Adrenal gland (tissue), 12 donors: Measurements from ENCODE around the gene TMEM235. TPM values are rescaled to one million over a fixed set of nuclear protein-coding genes. Genes with fewer than 3 reads are reported as not detected.
A peak's percentile ranks its signal among the peaks of the same experiment; 100 is the strongest.

Experiments
- DNase-seq, 7 donors: peaks; one replicate each; pipeline ENCODE4 v3.0.0-alpha.2; 2019 to 2020
- H3K27ac ChIP-seq, 5 donors: fragments of 200-600 bp; sonication (generic) in 4 of 5; 1 replicate in 3 of 5; 2 replicates in 2 of 5; pipeline versions ENCODE4 v1.5.1 to v1.8.0; 2016 to 2020; ENCODE audit warnings: mild to moderate bottlenecking in 1 of 5
- H3K27me3 ChIP-seq: fragments of 200-600 bp; 2 replicates; pipeline ENCODE4 v1.8.0; 2021
- H3K36me3 ChIP-seq, 2 donors: fragments of 200-600 bp; replicated peaks in 1 of 2; 1 replicate in 1 of 2; 2 replicates in 1 of 2; pipeline versions ENCODE4 v1.5.1 to v1.8.0; 2018 to 2022
- H3K4me1 ChIP-seq, 2 donors: fragments of 200-600 bp; replicated peaks in 1 of 2; 1 replicate in 1 of 2; 2 replicates in 1 of 2; pipeline versions ENCODE4 v1.5.1 to v1.8.0; 2018 to 2021
- H3K4me3 ChIP-seq, 4 donors: fragments of 200-600 bp; sonication (generic) in 3 of 4; one replicate each; pipeline ENCODE4 v1.5.1; 2016 to 2018
- H3K9me3 ChIP-seq, 3 donors: fragments of 200-600 bp; sonication (generic) in 1 of 3; replicated peaks in 1 of 3; 1 replicate in 2 of 3; 2 replicates in 1 of 3; pipeline versions ENCODE4 v1.5.1 to v1.8.0; 2016 to 2021
- CTCF ChIP-seq, 6 experiments: fragments of 450-650 bp in 4 of 6; fragments of 200-600 bp in 2 of 6; sonication (generic) in 1 of 6; IDR thresholded peaks; 1 replicate in 5 of 6; 2 replicates in 1 of 6; pipeline versions ENCODE4 v1.5.1 to v1.8.0; 2016 to 2021; ENCODE audit warnings: antibody characterized with exemption in 6 of 6, mild to moderate bottlenecking in 2 of 6, moderate library complexity in 1 of 6
- POLR2A ChIP-seq, 2 donors: fragments of 450-650 bp; IDR thresholded peaks; one replicate each; pipeline ENCODE4 v1.6.1; 2017; ENCODE audit warnings: antibody characterized with exemption in 2 of 2, mild to moderate bottlenecking in 2 of 2, moderate library complexity in 1 of 2
- WGBS, 4 donors: extraction: QIAGEN DNeasy Blood & Tissue Kit in 2 of 4; methylation state at CpG; one replicate each; pipeline versions ENCODE4 v1.1.5 to v1.1.7; 2013 to 2017; 5-methylcytosine and 5-hydroxymethylcytosine counted together
- intact Hi-C, 2 donors: fragments of 100-400 bp; cut with DNase I; formaldehyde crosslinking; loops; one replicate each; pipeline versions ENCODE4 v1.14.1 to v1.15.0; 2022 to 2023
- polyA plus RNA-seq, 3 donors: library from polyadenylated mRNA; stranded (reverse); fragments of 200-250 nt in 2 of 3; fragments of 350-450 nt in 1 of 3; fragmentation: Illumina TruSeq in 1 of 3; extraction: RNeasy Lipid Tissue Mini Kit (QIAGEN cat#74804) in 1 of 3; gene quantifications; one replicate each; pipeline ENCODE4 v1.2.3, GENCODE V29; 2013 to 2014
- total RNA-seq, 9 donors: library from RNA; depleted of rRNA in 4 of 9; stranded (reverse); fragments of >200 nt in 4 of 9; fragments of 120-200 nt in 1 of 9; fragmentation: NEBNext Ultra II Directional in 1 of 9; extraction: Animal tissue kit (Norgen Biotek cat#: 25700) in 1 of 9; gene quantifications; one replicate each; pipeline versions ENCODE4 v1.1.0 to v1.2.4, GENCODE V29; 2013 to 2023
- donor health status: healthy with polysubstance abuse.
- donor health status: Bipolar disorder and iron deficiency.
- donor health status: DM: yes; HTN: yes; CAD: no.
- donor health status: DM: no; HTN: no; CAD: no.
- donor health status: DM: no; HTN: no; CAD: no.
- donor health status: DM: yes; HTN: yes; CAD: no.

Gene TMEM235
- total and polyA plus RNA-seq, 12 donors = 0.07 TPM; not detected in 11

GRCh38 chr17:78197147-78197832 lies 34.1 kb upstream of the TMEM235 start:
- no peaks in the 10 kb centered on the region for H3K27me3 ChIP-seq
- peak overlapping the region in 1 of 5 donors; percentile 84 for H3K27ac ChIP-seq
- WGBS, 4 donors = 86 to 94% (median 87%) methylated on average over 9 of the region's 9 CpGs
- H3K9me3 ChIP-seq = no peaks in the 10 kb centered on the region
- TF ChIP-seq POLR2A (IDR thresholded peaks at IDR 0.05) = no peak
- TF ChIP-seq CTCF (IDR thresholded peaks at IDR 0.05) = no peak
- intact Hi-C loops = no loop called here
- H3K4me3 ChIP-seq = no peak overlapping the region
- no peak for DNase-seq
- H3K4me1 ChIP-seq = no peaks in the 10 kb centered on the region
- no peaks in the 10 kb centered on the region for H3K36me3 ChIP-seq

GRCh38 chr17:78200451-78200850 lies 31.0 kb upstream of the TMEM235 start:
- no peaks in the 10 kb centered on the region for H3K36me3 ChIP-seq
- no peak overlapping the region for H3K27ac ChIP-seq
- no peaks in the 10 kb centered on the region for H3K4me1 ChIP-seq
- H3K9me3 ChIP-seq = no peaks in the 10 kb centered on the region
- 82 to 94% (median 93%) methylated on average over 6 of the region's 6 CpGs for WGBS, 4 donors
- no peaks in the 10 kb centered on the region for H3K27me3 ChIP-seq
- intact Hi-C loops = no loop called here
- TF ChIP-seq CTCF (IDR thresholded peaks at IDR 0.05) = no peak
- no peak for TF ChIP-seq POLR2A (IDR thresholded peaks at IDR 0.05)
- DNase-seq = no peak
- no peak overlapping the region for H3K4me3 ChIP-seq

GRCh38 chr17:78202666-78203065 lies 28.8 kb upstream of the TMEM235 start:
- H3K9me3 ChIP-seq = no peaks in the 10 kb centered on the region
- H3K4me1 ChIP-seq = no peaks in the 10 kb centered on the region
- no peak for TF ChIP-seq POLR2A (IDR thresholded peaks at IDR 0.05)
- TF ChIP-seq CTCF (IDR thresholded peaks at IDR 0.05) = no peak
- DNase-seq = no peak
- no peak overlapping the region for H3K4me3 ChIP-seq
- intact Hi-C loops = no loop called here
- H3K27me3 ChIP-seq = no peaks in the 10 kb centered on the region
- H3K27ac ChIP-seq = no peak overlapping the region
- WGBS, 4 donors = 85 to 97% (median 90%) methylated on average over 6 to 8 of the region's 8 CpGs
- no peaks in the 10 kb centered on the region for H3K36me3 ChIP-seq

- intact Hi-C loops = no loop called here
- Histone ChIP-seq H3K36me3 (no peaks in the 10 kb centered on the region), H3K27ac (no peak overlapping the region), H3K27me3 (no peaks in the 10 kb centered on the region), H3K4me1 (no peaks in the 10 kb centered on the region), H3K9me3 (no peaks in the 10 kb centered on the region), H3K4me3 (no peak overlapping the region)
- DNase-seq = no peak
- 91 to 96% (median 93%) methylated on average over 17 to 22 of the region's 22 CpGs for WGBS, 4 donors
- no peak for TF ChIP-seq CTCF (IDR thresholded peaks at IDR 0.05)
- TF ChIP-seq POLR2A (IDR thresholded peaks at IDR 0.05) = no peak
Measured at GRCh38 chr17:78204387-78205123, 26.9 kb upstream of the TMEM235 start.
